ENCODE measurements around the gene IL21R.

DNA sequence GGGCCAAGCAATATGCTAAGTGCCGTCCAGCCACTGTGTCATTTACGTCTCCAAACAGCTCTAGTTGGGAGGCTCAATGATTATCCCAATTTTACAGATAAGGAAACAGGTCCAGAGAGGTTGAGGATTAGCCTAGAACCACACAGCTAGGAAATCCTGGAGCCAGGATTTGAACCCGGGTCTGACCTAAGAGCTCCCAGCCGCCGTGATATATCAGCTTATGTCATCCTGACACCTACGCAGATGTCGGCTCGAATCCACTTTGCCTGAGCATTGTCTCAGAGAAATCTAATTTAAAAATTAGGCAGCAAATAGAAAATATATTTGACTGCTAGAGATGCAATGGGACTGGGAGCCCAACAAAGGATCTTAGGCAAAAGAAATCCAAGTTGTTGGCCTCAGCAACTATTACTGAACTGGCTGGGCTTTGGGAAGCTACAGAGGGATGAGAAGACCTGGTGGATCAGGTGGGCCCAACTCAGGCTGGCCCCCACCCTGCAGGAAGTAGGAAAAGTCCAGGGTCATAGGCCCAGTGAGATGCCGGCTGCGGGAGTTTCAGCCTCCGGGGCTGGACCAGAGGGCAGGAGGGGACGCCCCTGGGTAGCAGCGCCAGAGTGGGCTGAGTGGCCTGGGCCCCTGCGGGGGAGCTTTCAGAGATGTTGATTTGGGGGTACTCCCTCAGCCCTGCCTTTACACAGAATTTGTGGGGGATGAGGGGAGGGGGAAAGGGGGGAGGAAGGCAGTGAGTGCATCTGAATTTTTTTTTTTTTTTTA lies 35.1 kb upstream of the IL21R start:
- TF ChIP-seq, protein P1, sequence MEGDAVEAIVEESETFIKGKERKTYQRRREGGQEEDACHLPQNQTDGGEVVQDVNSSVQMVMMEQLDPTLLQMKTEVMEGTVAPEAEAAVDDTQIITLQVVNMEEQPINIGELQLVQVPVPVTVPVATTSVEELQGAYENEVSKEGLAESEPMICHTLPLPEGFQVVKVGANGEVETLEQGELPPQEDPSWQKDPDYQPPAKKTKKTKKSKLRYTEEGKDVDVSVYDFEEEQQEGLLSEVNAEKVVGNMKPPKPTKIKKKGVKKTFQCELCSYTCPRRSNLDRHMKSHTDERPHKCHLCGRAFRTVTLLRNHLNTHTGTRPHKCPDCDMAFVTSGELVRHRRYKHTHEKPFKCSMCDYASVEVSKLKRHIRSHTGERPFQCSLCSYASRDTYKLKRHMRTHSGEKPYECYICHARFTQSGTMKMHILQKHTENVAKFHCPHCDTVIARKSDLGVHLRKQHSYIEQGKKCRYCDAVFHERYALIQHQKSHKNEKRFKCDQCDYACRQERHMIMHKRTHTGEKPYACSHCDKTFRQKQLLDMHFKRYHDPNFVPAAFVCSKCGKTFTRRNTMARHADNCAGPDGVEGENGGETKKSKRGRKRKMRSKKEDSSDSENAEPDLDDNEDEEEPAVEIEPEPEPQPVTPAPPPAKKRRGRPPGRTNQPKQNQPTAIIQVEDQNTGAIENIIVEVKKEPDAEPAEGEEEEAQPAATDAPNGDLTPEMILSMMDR (IDR thresholded peaks at IDR 0.05) = no peak
- no peak for TF ChIP-seq POLR2A (IDR thresholded peaks at IDR 0.05)

Data from lower leg skin (tissue), 3 donors.